Gastroesophageal sphincter (tissue), 4 donors: ENCODE data around the gene NPLOC4. TPM values are rescaled to one million over a fixed set of nuclear protein-coding genes. Genes with fewer than 3 reads are reported as not detected.

ENCODE experiments used
- ATAC-seq: fragments of 150-250 bp; one replicate; pipeline ENCODE4 v1.9.1; 2016; ENCODE audit warnings: mild to moderate bottlenecking, moderate library complexity
- H3K27ac ChIP-seq, 4 donors: fragments of 200-600 bp; sonication (generic) in 3 of 4; 1 replicate in 3 of 4; 2 replicates in 1 of 4; pipeline ENCODE4 v1.5.1; 2016 to 2019
- H3K27me3 ChIP-seq: fragments of 200-600 bp; sonication (generic); one replicate; pipeline ENCODE4 v1.5.1; 2019
- H3K36me3 ChIP-seq, 2 donors: fragments of 200-600 bp; sonication (generic); one replicate each; pipeline ENCODE4 v1.5.1; 2019; ENCODE audit warnings: control low read depth in 1 of 2
- H3K4me1 ChIP-seq, 3 donors: fragments of 200-600 bp; sonication (generic); 1 replicate in 2 of 3; 2 replicates in 1 of 3; pipeline ENCODE4 v1.5.1; 2016 to 2019; ENCODE audit warnings: control low read depth in 2 of 3
- H3K4me3 ChIP-seq, 2 donors: fragments of 200-600 bp; sonication (generic); one replicate each; pipeline ENCODE4 v1.5.1; 2019; ENCODE audit warnings: mild to moderate bottlenecking in 1 of 2, moderate library complexity in 1 of 2
- H3K9me3 ChIP-seq, 3 donors: fragments of 200-600 bp; sonication (generic); one replicate each; pipeline ENCODE4 v1.5.1; 2017 to 2019; ENCODE audit warnings: control low read depth in 2 of 3
- CTCF ChIP-seq, 4 experiments: fragments of 200-600 bp in 2 of 4; fragments of 450-650 bp in 2 of 4; sonication (generic) in 1 of 4; IDR thresholded peaks; one replicate each; pipeline ENCODE4 v1.5.1; 2017 to 2019; ENCODE audit warnings: antibody characterized with exemption in 4 of 4, mild to moderate bottlenecking in 2 of 4, moderate library complexity in 2 of 4
- EP300 ChIP-seq: sonication (generic); formaldehyde crosslinking; IDR thresholded peaks from one replicate; pipeline ENCODE4 v1.6.1; 2017; ENCODE audit warnings: antibody characterized with exemption, mild to moderate bottlenecking
- POLR2A ChIP-seq, 2 donors: fragments of 450-650 bp; IDR thresholded peaks; one replicate each; pipeline ENCODE4 v1.6.1; 2017; ENCODE audit warnings: antibody characterized with exemption in 2 of 2, mild to moderate bottlenecking in 2 of 2, moderate library complexity in 1 of 2
- POLR2AphosphoS5 ChIP-seq: sonication (generic); formaldehyde crosslinking; IDR thresholded peaks from one replicate; pipeline ENCODE4 v1.6.1; 2017; ENCODE audit warnings: antibody characterized with exemption
- WGBS, 2 donors: methylation state at CpG; one replicate each; pipeline ENCODE4 v1.1.5; 2018; ENCODE audit warnings: low coverage in 1 of 2; 5-methylcytosine and 5-hydroxymethylcytosine counted together
- total RNA-seq, 4 donors: library from RNA; depleted of rRNA; stranded (reverse); fragments of >200 nt; gene quantifications; one replicate each; pipeline ENCODE4 v1.1.0, GENCODE V29; 2016

Gene NPLOC4
- total RNA-seq, 4 donors from 2014 or later: 49.5 to 83.8 (median 58.0) TPM

- no peak overlapping the region for H3K4me3 ChIP-seq
- H3K27me3 ChIP-seq: no peaks in the 10 kb centered on the region
- H3K27ac ChIP-seq: no peak overlapping the region
- ATAC-seq: no peak
- H3K9me3 ChIP-seq: no peaks in the 10 kb centered on the region
- 67 to 83% methylated on average over 3 to 6 of the region's 7 CpGs for WGBS, 2 donors
- TF ChIP-seq CTCF (IDR thresholded peaks at IDR 0.05) (no peak), EP300 (no peak), POLR2AphosphoS5 (no peak), POLR2A (IDR thresholded peaks at IDR 0.05) (no peak)
- H3K36me3 ChIP-seq: peaks cover 0 to 88% of the 10 kb centered on the region in 2 donors
- H3K4me1 ChIP-seq: peaks cover 0 to 38% (median 5%) of the 10 kb centered on the region in 3 donors
These were observed 20.0 kb downstream of the NPLOC4 start for GRCh38 chr17:81616877-81617276.

GRCh38 chr17:81615401-81615930 is 21.4 kb downstream of the NPLOC4 start:
- Histone ChIP-seq H3K4me3 (no peak overlapping the region), H3K4me1 (peaks cover 0 to 33% (median 5%) of the 10 kb centered on the region in 3 donors), H3K27ac (no peak overlapping the region), H3K9me3 (no peaks in the 10 kb centered on the region), H3K27me3 (no peaks in the 10 kb centered on the region), H3K36me3 (peaks cover 0 to 86% of the 10 kb centered on the region in 2 donors)
- 100% methylated on average over 1 of the region's 4 CpGs; no CpG with 5 or more reads in 1 of the 2 donors for WGBS, 2 donors
- no peak for ATAC-seq
- TF ChIP-seq EP300: no peak
- TF ChIP-seq CTCF (IDR thresholded peaks at IDR 0.05): no peak
- TF ChIP-seq POLR2AphosphoS5: no peak
- TF ChIP-seq POLR2A (IDR thresholded peaks at IDR 0.05): no peak

GRCh38 chr17:81612172-81612970 is 24.5 kb downstream of the NPLOC4 start:
- Histone ChIP-seq H3K27ac (no peak overlapping the region), H3K4me1 (peaks cover 0 to 33% (median 5%) of the 10 kb centered on the region in 3 donors), H3K27me3 (no peaks in the 10 kb centered on the region), H3K9me3 (no peaks in the 10 kb centered on the region), H3K4me3 (no peak overlapping the region), H3K36me3 (peaks cover 0 to 89% of the 10 kb centered on the region in 2 donors)
- no peak for TF ChIP-seq POLR2A (IDR thresholded peaks at IDR 0.05)
- no peak for TF ChIP-seq CTCF (IDR thresholded peaks at IDR 0.05)
- no peak for TF ChIP-seq POLR2AphosphoS5
- ATAC-seq: no peak
- WGBS, 2 donors: 87 to 89% methylated on average over 4 to 8 of the region's 16 CpGs

GRCh38 chr17:81609541-81610311 is 27.2 kb downstream of the NPLOC4 start:
- TF ChIP-seq CTCF (IDR thresholded peaks at IDR 0.05) (no peak), POLR2A (IDR thresholded peaks at IDR 0.05) (no peak), EP300 (no peak), POLR2AphosphoS5 (no peak)
- H3K27me3 ChIP-seq: no peaks in the 10 kb centered on the region
- no peak overlapping the region for H3K4me3 ChIP-seq
- no peaks in the 10 kb centered on the region for H3K9me3 ChIP-seq
- no peak for ATAC-seq
- H3K27ac ChIP-seq: no peak overlapping the region
- H3K4me1 ChIP-seq: peaks cover 0 to 21% (median 5%) of the 10 kb centered on the region in 3 donors
- peaks cover 0 to 94% of the 10 kb centered on the region in 2 donors for H3K36me3 ChIP-seq
- WGBS, 2 donors: 91% methylated on average over 13 to 16 of the region's 19 CpGs
